Measurements from ENCODE around the gene MAML3. TPM values are rescaled to one million over a fixed set of nuclear protein-coding genes. Genes with fewer than 3 reads are reported as not detected.

Gene MAML3
- total and polyA plus RNA-seq, 8 donors, result 5.8 to 18.7 (median 16.7) TPM

DNA sequence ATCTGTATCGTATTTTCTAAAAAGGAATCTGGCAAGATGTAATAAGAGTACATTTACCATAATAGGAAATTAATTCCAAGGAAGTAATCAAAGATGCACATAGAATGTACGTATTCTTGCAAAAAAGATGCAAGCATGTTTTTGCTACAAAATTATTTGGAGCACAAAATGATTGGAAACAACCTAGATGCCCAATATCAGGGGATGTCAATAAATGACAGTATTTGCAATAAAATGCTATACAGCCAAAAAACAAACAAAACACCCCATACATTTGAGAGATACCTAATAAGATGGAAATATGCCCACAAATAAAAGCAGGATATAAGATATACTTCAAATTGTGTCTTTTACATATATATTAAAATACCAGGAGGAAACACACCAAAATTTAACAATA lies 29.3 kb upstream of the MAML3 start:
- Histone ChIP-seq H3K4me1 (no peaks in the 10 kb centered on the region), H3K9me3 (no peaks in the 10 kb centered on the region), H3K36me3 (no peaks in the 10 kb centered on the region), H3K4me3 (no peak overlapping the region), H3K27ac (no peak overlapping the region), H3K27me3 (no peaks in the 10 kb centered on the region)
- intact Hi-C loops (cut with DNase I), result no loop called here
- ATAC-seq, result no peak
- DNase-seq, result no peak
- TF ChIP-seq, protein P1, sequence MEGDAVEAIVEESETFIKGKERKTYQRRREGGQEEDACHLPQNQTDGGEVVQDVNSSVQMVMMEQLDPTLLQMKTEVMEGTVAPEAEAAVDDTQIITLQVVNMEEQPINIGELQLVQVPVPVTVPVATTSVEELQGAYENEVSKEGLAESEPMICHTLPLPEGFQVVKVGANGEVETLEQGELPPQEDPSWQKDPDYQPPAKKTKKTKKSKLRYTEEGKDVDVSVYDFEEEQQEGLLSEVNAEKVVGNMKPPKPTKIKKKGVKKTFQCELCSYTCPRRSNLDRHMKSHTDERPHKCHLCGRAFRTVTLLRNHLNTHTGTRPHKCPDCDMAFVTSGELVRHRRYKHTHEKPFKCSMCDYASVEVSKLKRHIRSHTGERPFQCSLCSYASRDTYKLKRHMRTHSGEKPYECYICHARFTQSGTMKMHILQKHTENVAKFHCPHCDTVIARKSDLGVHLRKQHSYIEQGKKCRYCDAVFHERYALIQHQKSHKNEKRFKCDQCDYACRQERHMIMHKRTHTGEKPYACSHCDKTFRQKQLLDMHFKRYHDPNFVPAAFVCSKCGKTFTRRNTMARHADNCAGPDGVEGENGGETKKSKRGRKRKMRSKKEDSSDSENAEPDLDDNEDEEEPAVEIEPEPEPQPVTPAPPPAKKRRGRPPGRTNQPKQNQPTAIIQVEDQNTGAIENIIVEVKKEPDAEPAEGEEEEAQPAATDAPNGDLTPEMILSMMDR (IDR thresholded peaks at IDR 0.05), result no peak

GRCh38 chr4:140180577-140180976 lies 26.6 kb upstream of the MAML3 start:
- TF ChIP-seq, protein P1 (IDR thresholded peaks at IDR 0.05), result no peak
- Histone ChIP-seq H3K27me3 (no peaks in the 10 kb centered on the region), H3K4me1 (no peaks in the 10 kb centered on the region), H3K4me3 (no peak overlapping the region), H3K36me3 (no peaks in the 10 kb centered on the region), H3K9me3 (no peaks in the 10 kb centered on the region), H3K27ac (no peak overlapping the region)
- no peak for ATAC-seq
- intact Hi-C loops (cut with DNase I), result no loop called here
- no peak for DNase-seq

DNA sequence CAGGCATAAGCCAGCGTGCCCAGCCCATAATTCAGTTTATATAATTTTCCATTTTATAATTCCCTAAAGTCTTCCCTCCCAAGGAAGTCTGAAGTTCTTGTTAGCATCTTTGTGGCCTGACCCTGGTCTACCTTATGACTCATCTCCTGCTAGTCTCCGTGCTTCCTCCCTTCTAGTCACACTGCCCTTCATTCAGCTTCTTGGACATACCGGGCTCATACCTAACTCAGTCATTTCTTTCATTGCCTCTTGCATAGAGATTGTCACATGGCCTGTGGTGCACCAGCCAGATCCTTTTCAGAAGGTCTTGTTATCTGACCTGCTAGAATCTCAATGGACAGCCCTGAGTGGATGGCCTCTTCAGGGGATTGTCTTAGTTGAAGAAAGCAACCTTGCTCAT lies 22.8 kb upstream of the MAML3 start:
- H3K27ac ChIP-seq, result no peak overlapping the region
- TF ChIP-seq, protein P1 (IDR thresholded peaks at IDR 0.05), result no peak
- no peaks in the 10 kb centered on the region for H3K36me3 ChIP-seq
- intact Hi-C loops (cut with DNase I), result no loop called here
- no peaks in the 10 kb centered on the region for H3K27me3 ChIP-seq
- no peak for ATAC-seq
- H3K4me3 ChIP-seq, result no peak overlapping the region
- no peaks in the 10 kb centered on the region for H3K9me3 ChIP-seq
- no peaks in the 10 kb centered on the region for H3K4me1 ChIP-seq
- no peak for DNase-seq

- Histone ChIP-seq H3K27me3 (no peaks in the 10 kb centered on the region), H3K27ac (no peak overlapping the region), H3K9me3 (no peaks in the 10 kb centered on the region), H3K4me1 (no peaks in the 10 kb centered on the region), H3K36me3 (no peaks in the 10 kb centered on the region), H3K4me3 (no peak overlapping the region)
- DNase-seq (no peak), ATAC-seq (no peak)
- TF ChIP-seq, protein P1 (IDR thresholded peaks at IDR 0.05), result no peak
- intact Hi-C loops (cut with DNase I), result no loop called here
Measured at GRCh38 chr4:140174543-140174942, 20.6 kb upstream of the MAML3 start.

DNA sequence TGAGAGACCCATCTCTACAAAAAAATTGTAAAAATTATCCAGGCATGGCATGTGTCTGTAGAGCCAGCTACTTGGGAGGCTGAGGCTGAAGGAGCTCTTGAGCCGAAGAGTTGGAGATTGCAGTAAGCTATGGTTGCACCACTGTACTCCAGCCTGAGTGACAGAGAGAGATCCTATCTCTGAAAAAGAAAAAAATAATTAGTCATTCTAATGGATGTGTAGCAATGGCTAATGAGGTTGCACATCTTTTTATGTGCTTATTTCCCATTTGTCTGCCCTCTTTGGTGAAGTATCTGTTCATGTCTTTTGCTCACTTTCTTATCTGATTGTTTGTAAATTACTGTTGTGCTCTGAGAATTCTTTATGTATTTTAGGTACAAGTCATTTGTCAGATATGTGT lies 19.0 kb upstream of the MAML3 start:
- DNase-seq, result no peak
- Histone ChIP-seq H3K9me3 (no peaks in the 10 kb centered on the region), H3K36me3 (no peaks in the 10 kb centered on the region), H3K4me1 (no peaks in the 10 kb centered on the region), H3K27me3 (no peaks in the 10 kb centered on the region), H3K27ac (no peak overlapping the region), H3K4me3 (no peak overlapping the region)
- TF ChIP-seq, protein P1 (IDR thresholded peaks at IDR 0.05), result no peak
- intact Hi-C loops (cut with DNase I), result no loop called here
- no peak for ATAC-seq
